Activated B cell treated with CpG ODN at 0.5 μM for 24 hours (primary cell): ENCODE data around the gene TEFM. TPM values are rescaled to one million over a fixed set of nuclear protein-coding genes. Genes with fewer than 3 reads are reported as not detected.
"Not testable (repeated sequence)": the region's sequence is repeated elsewhere in the genome, so short reads cannot be mapped to it uniquely, and the experiment has no call there.

Experiments used
- ATAC-seq: fragments of 200-7000 bp; cut with Tn5 transposase; one replicate; pipeline ENCODE4 v1.10.0; 2021; ENCODE audit warnings: low read depth, mild to moderate bottlenecking, moderate library complexity
- CTCF ChIA-PET: fragments of 350-600 bp; sonication (Branson Sonifier 250); formaldehyde crosslinking; loops from one replicate; lab custom pipeline; 2021; ENCODE audit warnings: antibody characterized with exemption; lab: Charles Lee
- POLR2A ChIA-PET: fragments of 350-600 bp; sonication (Branson Sonifier 250); formaldehyde crosslinking; loops from one replicate; lab custom pipeline; 2021; ENCODE audit warnings: antibody characterized with exemption; lab: Charles Lee
- DNase-seq: peaks from one replicate; pipeline ENCODE4 v3.0.0; 2022
- H3K27ac Mint-ChIP-seq: one replicate; pipeline ENCODE4 v1.8.0; 2020; ENCODE audit warnings: mixed read lengths
- H3K27me3 Mint-ChIP-seq: one replicate; pipeline ENCODE4 v1.8.0; 2021; ENCODE audit warnings: mixed read lengths
- H3K36me3 Mint-ChIP-seq: one replicate; pipeline ENCODE4 v1.8.0; 2021; ENCODE audit warnings: low read depth, mixed read lengths
- H3K4me1 Mint-ChIP-seq: one replicate; pipeline ENCODE4 v1.8.0; 2021; ENCODE audit warnings: mixed read lengths
- H3K4me3 Mint-ChIP-seq: one replicate; pipeline ENCODE4 v1.8.0; 2020; ENCODE audit warnings: mild to moderate bottlenecking, mixed read lengths
- H3K9me3 Mint-ChIP-seq: one replicate; pipeline ENCODE4 v1.8.0; 2020; ENCODE audit warnings: mixed read lengths
- CTCF ChIP-seq: fragments of 200-600 bp; IDR thresholded peaks from one replicate; pipeline ENCODE4 v1.8.0; 2022; ENCODE audit warnings: antibody characterized with exemption, mild to moderate bottlenecking
- intact Hi-C: fragments of 100-400 bp; cut with micrococcal nuclease; formaldehyde crosslinking; loops from one replicate; pipeline ENCODE4 v1.15.1; 2024
- total RNA-seq: library from RNA; stranded (reverse); gene quantifications from 2 replicates; pipeline ENCODE4 v1.2.3, GENCODE V29; 2022

The TEFM gene
- total RNA-seq, 1 donor from 2014 or later: 23.0 TPM

DNA sequence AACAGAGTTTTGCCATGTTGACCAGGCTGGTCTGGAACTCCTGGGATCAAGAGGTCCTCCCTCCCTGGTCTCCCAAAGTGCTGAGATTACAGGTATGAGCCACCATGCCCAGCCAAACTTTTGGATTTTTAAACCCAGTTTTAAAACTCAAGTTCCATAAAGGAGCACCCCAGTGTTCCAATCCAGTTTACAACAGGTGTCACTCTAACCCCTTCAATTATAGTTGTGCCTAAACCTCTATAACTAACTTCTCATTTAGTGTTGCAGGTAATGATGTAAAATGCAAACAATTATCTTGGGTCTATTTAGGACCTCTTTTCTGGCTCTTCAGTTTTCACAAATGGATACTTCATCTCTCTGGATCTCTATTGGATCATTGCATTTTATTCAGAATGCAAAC lies 7.9 kb upstream of the TEFM start:
- no peak for TF ChIP-seq CTCF
- H3K9me3 Mint-ChIP-seq: no peaks in the 10 kb centered on the region
- intact Hi-C loops: loop anchor here (1.0 to 2.0 kb wide), 3 partner anchors 147 to 302 kb away; no protein-coding TSS in a partner anchor
- DNase-seq: no peak
- no peak overlapping the region for H3K4me3 Mint-ChIP-seq
- POLR2A ChIA-PET: no interaction called here
- H3K36me3 Mint-ChIP-seq: no peaks in the 10 kb centered on the region
- H3K27me3 Mint-ChIP-seq: no peaks in the 10 kb centered on the region
- ATAC-seq: no peak
- CTCF ChIA-PET: no interaction called here
- H3K4me1 Mint-ChIP-seq: peaks cover 3% of the 10 kb centered on the region
- no peak overlapping the region for H3K27ac Mint-ChIP-seq

- intact Hi-C loops, DNase-seq, H3K36me3 Mint-ChIP-seq, H3K9me3 Mint-ChIP-seq, H3K4me3 Mint-ChIP-seq, H3K27me3 Mint-ChIP-seq, H3K27ac Mint-ChIP-seq, ATAC-seq: not testable (repeated sequence)
- ChIA-PET POLR2A (interaction anchor here (0.7 to 0.8 kb wide), 2 partner anchors 61 to 401 kb away, joined by 3 to 5 read pairs; no protein-coding TSS in a partner anchor), CTCF (interaction anchor here (1.0 kb wide), 1 partner anchor 305 kb away, joined by 3 read pairs; no protein-coding TSS in a partner anchor)
- H3K4me1 Mint-ChIP-seq: peaks cover 27% of the 10 kb centered on the region
Observed at GRCh38 chr17:30910151-30910550, 4.1 kb upstream of the TEFM start.

DNA sequence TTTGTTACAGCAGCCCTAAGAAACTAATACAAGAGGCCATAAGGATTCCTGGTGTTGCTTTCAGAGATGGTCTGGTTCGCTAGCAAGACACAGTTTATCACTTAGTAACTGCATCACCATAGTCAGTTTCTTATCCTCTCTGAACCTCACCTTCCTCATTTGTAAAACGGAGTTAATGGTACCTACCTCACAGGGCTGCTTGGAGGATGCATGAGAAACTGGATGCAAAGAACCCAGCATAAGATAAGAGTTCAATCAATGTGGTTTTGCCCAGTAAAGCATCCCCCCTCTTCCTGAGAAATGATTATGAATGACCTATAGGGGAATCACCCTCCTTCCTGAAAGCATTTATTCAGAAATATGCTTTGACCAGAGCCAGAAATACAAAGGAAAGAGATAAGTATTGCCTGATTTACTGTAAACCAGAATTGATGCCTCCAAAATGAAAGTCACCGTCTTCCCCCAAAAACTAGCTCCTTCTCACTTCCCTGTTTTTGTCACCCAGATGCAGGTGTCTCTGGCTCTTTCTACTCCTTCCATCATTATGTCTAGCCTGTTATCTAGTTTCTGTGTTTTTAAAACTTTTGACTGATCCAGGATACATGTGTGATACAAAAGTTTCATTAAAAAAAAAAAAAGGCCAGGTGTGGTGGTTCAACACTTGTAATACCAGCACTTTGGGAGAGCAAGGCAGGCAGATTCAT lies 2.8 kb upstream of the TEFM start:
- peaks cover 8% of the 10 kb centered on the region for H3K36me3 Mint-ChIP-seq
- no peak for DNase-seq
- no peaks in the 10 kb centered on the region for H3K9me3 Mint-ChIP-seq
- ATAC-seq: no peak
- ChIA-PET POLR2A (interaction anchor here (0.6 to 1.0 kb wide), 3 partner anchors 50 to 87 kb away, joined by 3 to 5 read pairs (median 4); no protein-coding TSS in a partner anchor), CTCF (interaction anchor here (0.7 kb wide), 2 partner anchors 98 to 307 kb away, joined by 3 read pairs; no protein-coding TSS in a partner anchor)
- no peaks in the 10 kb centered on the region for H3K27me3 Mint-ChIP-seq
- TF ChIP-seq CTCF: no peak
- peaks cover 30% of the 10 kb centered on the region for H3K4me1 Mint-ChIP-seq
- H3K4me3 Mint-ChIP-seq: peak overlapping the region; percentile 2
- intact Hi-C loops: loop anchor here (5.0 kb wide), 3 partner anchors 102 to 1233 kb away; partner anchors contain the start of genes GOSR1 and RHOT1
- no peak overlapping the region for H3K27ac Mint-ChIP-seq

DNA sequence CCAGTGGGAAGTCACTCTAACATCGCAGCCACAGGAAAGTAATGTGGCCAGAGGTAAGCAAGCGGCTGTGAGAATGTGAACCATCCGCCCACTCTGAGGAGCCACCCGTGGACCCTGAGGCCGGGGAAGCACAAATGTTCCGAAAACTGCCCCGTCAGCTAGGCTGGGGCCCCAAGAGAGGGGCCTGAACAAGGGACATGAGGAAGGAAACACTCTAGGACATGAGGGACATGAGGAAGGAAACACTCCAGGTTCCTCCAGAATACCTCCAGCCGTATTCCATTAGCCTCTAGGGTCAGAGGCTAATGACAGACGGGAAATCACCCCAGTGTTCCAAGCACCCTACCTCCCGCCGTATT lies 317 bp downstream of the TEFM start:
- H3K9me3 Mint-ChIP-seq: no peaks in the 10 kb centered on the region
- H3K4me3 Mint-ChIP-seq: peak overlapping the region; percentile 95
- POLR2A ChIA-PET: interaction anchor here (0.7 to 3.0 kb wide), 3 partner anchors 65 to 86 kb away, joined by 3 to 29 read pairs (median 4); partner anchors contain the start of genes ATAD5 and RNF135
- no peak for DNase-seq
- CTCF ChIA-PET: interaction anchor here (1.4 kb wide), 1 partner anchor 467 kb away, joined by 4 read pairs; no protein-coding TSS in a partner anchor
- peaks cover 31% of the 10 kb centered on the region for H3K36me3 Mint-ChIP-seq
- ATAC-seq: peak; percentile 16
- no peaks in the 10 kb centered on the region for H3K27me3 Mint-ChIP-seq
- peaks cover 42% of the 10 kb centered on the region for H3K4me1 Mint-ChIP-seq
- H3K27ac Mint-ChIP-seq: peak overlapping the region; percentile 93
- no peak for TF ChIP-seq CTCF
- intact Hi-C loops: loop anchor here (1.0 to 5.0 kb wide), 7 partner anchors 16 to 1237 kb away; partner anchors contain the start of genes ADAP2, GOSR1, RHOT1 and RNF135

GRCh38 chr17:30897311-30897710 lies 8.7 kb downstream of the TEFM start:
- Mint-ChIP-seq H3K9me3 (no peaks in the 10 kb centered on the region), H3K36me3 (peaks cover 54% of the 10 kb centered on the region), H3K27ac (no peak overlapping the region), H3K27me3 (no peaks in the 10 kb centered on the region), H3K4me1 (peaks cover 6% of the 10 kb centered on the region), H3K4me3 (no peak overlapping the region)
- TF ChIP-seq CTCF: no peak
- intact Hi-C loops: no loop called here
- CTCF ChIA-PET: no interaction called here
- ATAC-seq: no peak
- POLR2A ChIA-PET: interaction anchor here (0.6 to 0.9 kb wide), 2 partner anchors 9 to 63 kb away, joined by 3 to 4 read pairs; no protein-coding TSS in a partner anchor
- DNase-seq: no peak
